ENCODE data around the gene DPF3. TPM values are rescaled to one million over a fixed set of nuclear protein-coding genes. Genes with fewer than 3 reads are reported as not detected.

Gene DPF3
- total RNA-seq, 3 donors from 2014 or later (not counting 1 experiment from before 2014, with no cell fraction given): 1.4 to 1.8 (median 1.4) TPM

DNA sequence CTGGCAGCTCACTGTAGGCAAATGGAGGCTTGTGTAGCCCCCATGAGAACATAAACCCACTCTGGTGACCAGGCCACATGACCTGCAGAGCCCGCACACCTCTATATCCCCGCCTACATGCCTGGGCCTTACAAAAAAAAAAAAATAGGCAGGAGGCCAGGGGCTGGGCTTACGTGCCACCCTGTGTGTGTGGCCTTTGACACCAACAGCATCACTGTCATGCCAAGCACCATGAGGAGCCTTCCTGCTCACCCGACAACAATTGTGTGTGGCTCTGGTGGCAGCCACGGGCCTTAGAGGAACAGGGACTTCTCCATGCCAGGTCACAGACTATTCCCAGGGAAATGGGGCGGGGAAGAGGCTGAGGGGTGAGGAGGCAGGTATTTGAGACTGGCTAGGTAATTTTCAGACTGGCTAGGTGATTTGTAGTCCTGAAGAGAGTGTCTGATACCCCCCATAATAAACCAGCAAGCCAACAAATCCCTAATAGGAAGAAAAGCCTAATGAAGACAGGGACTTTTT, 140.0 kb downstream of the DPF3 start:
- 94% methylated on average over 6 of the region's 6 CpGs for WGBS (ENCODE audit: insufficient coverage)
- ATAC-seq (no peak), DNase-seq (no peak)
- peaks cover 5% of the 10 kb centered on the region for H3K9me3 ChIP-seq (ENCODE audit: control insufficient read depth, insufficient read depth, low read length)
- H3K4me1 ChIP-seq (ENCODE audit: control insufficient read depth, insufficient read depth, low read length): no peaks in the 10 kb centered on the region
- Mint-ChIP-seq H3K9me3 (peaks cover 6 to 11% of the 10 kb centered on the region in 2 donors), H3K4me1 (peaks cover 0 to 6% of the 10 kb centered on the region in 2 donors), H3K36me3 (peaks cover 16% of the 10 kb centered on the region), H3K4me3 (no peak overlapping the region), H3K27me3 (ENCODE audit: low read depth in 2 of 2) (peaks cover 0 to 3% of the 10 kb centered on the region in 2 donors), H3K27ac (no peak overlapping the region)
- intact Hi-C loops (cut with micrococcal nuclease): no loop called here
- H3K36me3 ChIP-seq (ENCODE audit: control insufficient read depth, insufficient read depth, low read length): no peaks in the 10 kb centered on the region
- no peak overlapping the region for H3K4me3 ChIP-seq (ENCODE audit: low read length)
- H3K27ac ChIP-seq (ENCODE audit: low read length): no peak overlapping the region
- TF ChIP-seq CTCF (IDR thresholded peaks at IDR 0.05): no peak
- no peaks in the 10 kb centered on the region for H3K27me3 ChIP-seq (ENCODE audit: control insufficient read depth, insufficient read depth, low read length)

DNA sequence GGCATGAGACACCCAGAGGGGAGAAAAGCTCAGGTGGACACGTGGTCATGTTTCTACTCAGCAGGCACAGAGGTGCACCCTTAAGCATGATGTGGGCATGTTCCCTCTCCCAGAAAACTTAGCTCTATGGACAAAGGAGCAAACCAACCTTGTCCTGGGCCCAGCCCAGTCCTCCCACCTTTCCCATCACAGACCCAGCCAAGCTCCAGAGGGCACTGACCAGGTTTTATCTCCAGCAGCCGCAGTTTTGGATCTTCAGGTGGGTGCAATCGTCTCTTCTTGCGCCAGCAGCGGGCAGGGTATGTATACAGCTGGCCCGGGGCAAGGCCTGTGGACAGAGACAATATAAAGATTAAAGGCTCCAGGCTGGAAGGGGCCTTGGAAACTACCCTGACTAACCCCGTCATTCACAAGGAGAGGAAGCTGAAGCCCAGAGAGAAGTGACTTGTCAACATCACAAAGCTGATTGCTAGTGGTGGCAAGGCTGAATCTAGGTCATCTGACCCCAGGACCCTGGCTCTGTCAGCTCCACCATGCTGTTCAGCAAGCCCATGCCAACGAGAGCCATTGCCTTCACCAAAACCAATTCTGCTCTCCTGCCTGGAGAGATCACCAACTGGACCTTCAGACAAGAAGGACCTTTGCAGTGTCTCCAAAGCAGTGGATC, 140.7 kb downstream of the DPF3 start:
- Mint-ChIP-seq H3K9me3 (peaks cover 0 to 10% of the 10 kb centered on the region in 2 donors), H3K27me3 (ENCODE audit: low read depth in 2 of 2) (peaks cover 0 to 5% of the 10 kb centered on the region in 2 donors), H3K4me1 (peaks cover 0 to 6% of the 10 kb centered on the region in 2 donors), H3K27ac (no peak overlapping the region), H3K36me3 (peaks cover 12% of the 10 kb centered on the region), H3K4me3 (no peak overlapping the region)
- no peak for DNase-seq
- no peak for TF ChIP-seq CTCF (IDR thresholded peaks at IDR 0.05)
- no peak overlapping the region for H3K4me3 ChIP-seq (ENCODE audit: low read length)
- no peak overlapping the region for H3K27ac ChIP-seq (ENCODE audit: low read length)
- H3K4me1 ChIP-seq (ENCODE audit: control insufficient read depth, insufficient read depth, low read length): no peaks in the 10 kb centered on the region
- H3K36me3 ChIP-seq (ENCODE audit: control insufficient read depth, insufficient read depth, low read length): no peaks in the 10 kb centered on the region
- intact Hi-C loops (cut with micrococcal nuclease): no loop called here
- H3K27me3 ChIP-seq (ENCODE audit: control insufficient read depth, insufficient read depth, low read length): no peaks in the 10 kb centered on the region
- no peak for ATAC-seq
- H3K9me3 ChIP-seq (ENCODE audit: control insufficient read depth, insufficient read depth, low read length): peaks cover 1% of the 10 kb centered on the region
- 92% methylated on average over 8 of the region's 8 CpGs for WGBS (ENCODE audit: insufficient coverage)

DNA sequence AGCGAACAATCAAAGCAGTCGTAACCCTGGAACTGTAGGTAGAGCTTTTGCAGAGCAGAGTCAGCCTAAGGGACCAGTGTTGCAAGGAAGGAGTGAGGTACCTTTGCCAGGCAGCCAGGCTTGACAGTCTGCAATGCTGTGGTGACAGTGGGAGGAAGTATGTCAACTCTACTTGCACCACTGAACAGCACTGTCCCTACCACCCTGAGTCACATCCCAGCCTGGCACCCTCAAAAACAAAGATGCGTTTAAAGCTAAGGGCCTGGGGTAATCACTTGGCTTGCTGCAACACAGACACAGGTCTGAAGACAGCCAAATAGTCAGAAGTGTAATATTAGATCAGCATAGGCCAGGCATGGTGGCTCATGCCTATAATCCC, 141.9 kb downstream of the DPF3 start:
- peak in 1 of 3 donors; percentile 46 for ATAC-seq
- WGBS (ENCODE audit: insufficient coverage): 72% methylated on average over 3 of the region's 3 CpGs

More for the DNA sequence above, 141.9 kb downstream of the DPF3 start:
- H3K36me3 ChIP-seq (ENCODE audit: control insufficient read depth, insufficient read depth, low read length): no peaks in the 10 kb centered on the region
- no peaks in the 10 kb centered on the region for H3K27me3 ChIP-seq (ENCODE audit: control insufficient read depth, insufficient read depth, low read length)
- no peak overlapping the region for H3K4me3 Mint-ChIP-seq
- no peak overlapping the region for H3K27ac Mint-ChIP-seq
- H3K36me3 Mint-ChIP-seq: peaks cover 10% of the 10 kb centered on the region
- H3K4me1 Mint-ChIP-seq: peaks cover 0 to 6% of the 10 kb centered on the region in 2 donors
- no peak overlapping the region for H3K27ac ChIP-seq (ENCODE audit: low read length)
- no peak overlapping the region for H3K4me3 ChIP-seq (ENCODE audit: low read length)
- no peaks in the 10 kb centered on the region for H3K9me3 ChIP-seq (ENCODE audit: control insufficient read depth, insufficient read depth, low read length)
- intact Hi-C loops (cut with micrococcal nuclease): no loop called here
- no peak for DNase-seq
- H3K4me1 ChIP-seq (ENCODE audit: control insufficient read depth, insufficient read depth, low read length): no peaks in the 10 kb centered on the region
- peaks cover 0 to 10% of the 10 kb centered on the region in 2 donors for H3K27me3 Mint-ChIP-seq (ENCODE audit: low read depth in 2 of 2)
- peaks cover 3 to 9% of the 10 kb centered on the region in 2 donors for H3K9me3 Mint-ChIP-seq
- TF ChIP-seq CTCF (IDR thresholded peaks at IDR 0.05): no peak
